Lower leg skin (tissue), 4 donors: Measurements from ENCODE around the gene MIS18A. TPM values are rescaled to one million over a fixed set of nuclear protein-coding genes. Genes with fewer than 3 reads are reported as not detected.

Experiments used
- DNase-seq, 2 donors: peaks; one replicate each; pipeline ENCODE4 v3.0.0-alpha.2; 2019; ENCODE audit warnings: low spot score in 2 of 2
- H3K4me3 ChIP-seq: fragments of 200-600 bp; sonication (generic); 2 replicates; pipeline ENCODE4 v1.5.1; 2017; ENCODE audit warnings: mild to moderate bottlenecking, low read depth; ENCODE audit not compliant: poor library complexity, severe bottlenecking
- POLR2A ChIP-seq, 2 donors: fragments of 450-650 bp; IDR thresholded peaks; one replicate each; pipeline ENCODE4 v1.6.1; 2016 to 2017; ENCODE audit warnings: antibody characterized with exemption in 2 of 2, mild to moderate bottlenecking in 1 of 2, moderate library complexity in 1 of 2
- WGBS, 2 donors: methylation state at CpG; one replicate each; pipeline ENCODE4 v1.1.5; 2018; 5-methylcytosine and 5-hydroxymethylcytosine counted together
- intact Hi-C: fragments of 100-400 bp; cut with DNase I; formaldehyde crosslinking; loops from one replicate; pipeline ENCODE4 v1.15.0; 2023; ENCODE audit warnings: low total_unique reads
- total RNA-seq, 4 donors: library from RNA; depleted of rRNA; stranded (reverse); fragments of >200 nt; gene quantifications; one replicate each; pipeline ENCODE4 v1.1.0, GENCODE V29; 2016
- TF ChIP-seq, protein P1 (sequence below), 3 donors: fragments of 450-650 bp; IDR thresholded peaks; one replicate each; pipeline ENCODE4 v1.5.1; 2016; ENCODE audit warnings: antibody characterized with exemption in 3 of 3, mild to moderate bottlenecking in 3 of 3, moderate library complexity in 2 of 3

MIS18A gene
- total RNA-seq, 4 donors from 2014 or later = 2.2 to 7.7 (median 3.9) TPM

GRCh38 chr21:32316361-32317215 lies 37.7 kb upstream of the MIS18A start:
- no peak for TF ChIP-seq POLR2A (IDR thresholded peaks at IDR 0.05)
- TF ChIP-seq, protein P1, sequence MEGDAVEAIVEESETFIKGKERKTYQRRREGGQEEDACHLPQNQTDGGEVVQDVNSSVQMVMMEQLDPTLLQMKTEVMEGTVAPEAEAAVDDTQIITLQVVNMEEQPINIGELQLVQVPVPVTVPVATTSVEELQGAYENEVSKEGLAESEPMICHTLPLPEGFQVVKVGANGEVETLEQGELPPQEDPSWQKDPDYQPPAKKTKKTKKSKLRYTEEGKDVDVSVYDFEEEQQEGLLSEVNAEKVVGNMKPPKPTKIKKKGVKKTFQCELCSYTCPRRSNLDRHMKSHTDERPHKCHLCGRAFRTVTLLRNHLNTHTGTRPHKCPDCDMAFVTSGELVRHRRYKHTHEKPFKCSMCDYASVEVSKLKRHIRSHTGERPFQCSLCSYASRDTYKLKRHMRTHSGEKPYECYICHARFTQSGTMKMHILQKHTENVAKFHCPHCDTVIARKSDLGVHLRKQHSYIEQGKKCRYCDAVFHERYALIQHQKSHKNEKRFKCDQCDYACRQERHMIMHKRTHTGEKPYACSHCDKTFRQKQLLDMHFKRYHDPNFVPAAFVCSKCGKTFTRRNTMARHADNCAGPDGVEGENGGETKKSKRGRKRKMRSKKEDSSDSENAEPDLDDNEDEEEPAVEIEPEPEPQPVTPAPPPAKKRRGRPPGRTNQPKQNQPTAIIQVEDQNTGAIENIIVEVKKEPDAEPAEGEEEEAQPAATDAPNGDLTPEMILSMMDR (IDR thresholded peaks at IDR 0.05) = no peak
- peak in 1 of 2 donors; percentile 75 for DNase-seq
- no peak overlapping the region for H3K4me3 ChIP-seq
- intact Hi-C loops = no loop called here
- 94 to 96% methylated on average over 22 of the region's 22 CpGs for WGBS, 2 donors

GRCh38 chr21:32315511-32316281 lies 36.8 kb upstream of the MIS18A start:
- H3K4me3 ChIP-seq = no peak overlapping the region
- TF ChIP-seq, protein P1 (IDR thresholded peaks at IDR 0.05) = no peak
- WGBS, 2 donors = 92 to 95% methylated on average over 14 of the region's 14 CpGs
- peak in 1 of 2 donors; percentile 77 for DNase-seq
- intact Hi-C loops = no loop called here

DNA sequence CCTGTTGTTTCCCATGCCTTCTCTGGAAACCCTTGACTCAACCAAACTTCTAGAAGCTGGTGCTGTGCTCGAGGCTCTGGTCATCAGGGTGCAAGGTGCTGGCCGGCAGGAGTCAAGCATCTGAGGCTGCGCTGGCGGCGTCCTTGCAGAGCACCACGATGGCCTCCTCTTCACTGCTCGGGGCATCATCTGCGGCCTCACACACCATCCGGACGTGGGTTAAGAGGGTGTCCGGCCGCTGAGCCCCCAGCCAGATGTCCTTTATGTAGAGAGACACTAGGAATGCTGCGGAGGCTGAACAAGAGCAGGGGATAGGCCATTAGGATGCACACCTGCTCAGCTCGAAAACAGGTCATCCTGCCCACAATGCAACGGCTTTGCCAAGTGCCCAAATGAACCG lies 36.0 kb upstream of the MIS18A start:
- intact Hi-C loops = no loop called here
- DNase-seq = peak in 1 of 2 donors; percentile 78
- WGBS, 2 donors = 96 to 99% methylated on average over 12 to 16 of the region's 16 CpGs
- no peak for TF ChIP-seq POLR2A (IDR thresholded peaks at IDR 0.05)
- TF ChIP-seq, protein P1 (IDR thresholded peaks at IDR 0.05) = no peak
- H3K4me3 ChIP-seq = no peak overlapping the region

- no peak overlapping the region for H3K4me3 ChIP-seq
- intact Hi-C loops = no loop called here
- peak in 1 of 2 donors; percentile 72 for DNase-seq
- TF ChIP-seq, protein P1 (IDR thresholded peaks at IDR 0.05) = no peak
- no peak for TF ChIP-seq POLR2A (IDR thresholded peaks at IDR 0.05)
- 92% methylated on average over 6 of the region's 6 CpGs for WGBS, 2 donors
Measured at GRCh38 chr21:32312976-32313375, 34.1 kb upstream of the MIS18A start.

GRCh38 chr21:32312326-32312725 lies 33.5 kb upstream of the MIS18A start:
- intact Hi-C loops = no loop called here
- H3K4me3 ChIP-seq = no peak overlapping the region
- DNase-seq = peak in 1 of 2 donors; percentile 63
- 90 to 92% methylated on average over 5 of the region's 5 CpGs for WGBS, 2 donors
- TF ChIP-seq POLR2A (IDR thresholded peaks at IDR 0.05) = no peak
- TF ChIP-seq, protein P1 (IDR thresholded peaks at IDR 0.05) = no peak
